Hematopoietic multipotent progenitor cell treated with erythropoietin and hydrocortisone succinate and interleukin-3 and kit ligand, for 15 days (in vitro differentiated cells): ENCODE data around the gene ZC3H7B.
"Not testable (repeated sequence)": the region's sequence is repeated elsewhere in the genome, so short reads cannot be mapped to it uniquely, and the experiment has no call there.

ENCODE experiments used
- DNase-seq: peaks from one replicate; pipeline ENCODE4 v3.0.0-alpha.2; 2015; ENCODE audit warnings: low spot score

Gene ZC3H7B

DNA sequence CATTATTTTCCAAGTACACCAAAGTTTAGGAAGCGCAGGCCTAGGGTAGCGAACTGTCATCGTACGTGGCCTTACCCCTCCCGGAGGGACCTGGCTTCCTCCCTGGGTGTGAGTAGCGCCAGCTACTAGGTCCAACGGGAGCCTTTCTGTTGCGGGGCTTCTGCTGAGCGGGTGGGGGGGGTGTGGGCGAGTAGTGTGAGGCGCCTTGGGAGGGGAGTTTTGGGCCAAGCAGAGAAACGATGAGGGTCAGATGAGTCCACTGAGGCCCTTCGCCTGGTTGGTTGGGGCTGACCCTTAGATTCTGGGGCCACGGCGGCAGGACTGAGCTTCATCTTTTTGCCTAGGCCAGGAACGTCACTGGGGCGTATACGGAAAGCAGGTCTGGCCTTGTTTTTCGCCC is 81.3 kb downstream of the ZC3H7B start:
- no peak for DNase-seq

DNA sequence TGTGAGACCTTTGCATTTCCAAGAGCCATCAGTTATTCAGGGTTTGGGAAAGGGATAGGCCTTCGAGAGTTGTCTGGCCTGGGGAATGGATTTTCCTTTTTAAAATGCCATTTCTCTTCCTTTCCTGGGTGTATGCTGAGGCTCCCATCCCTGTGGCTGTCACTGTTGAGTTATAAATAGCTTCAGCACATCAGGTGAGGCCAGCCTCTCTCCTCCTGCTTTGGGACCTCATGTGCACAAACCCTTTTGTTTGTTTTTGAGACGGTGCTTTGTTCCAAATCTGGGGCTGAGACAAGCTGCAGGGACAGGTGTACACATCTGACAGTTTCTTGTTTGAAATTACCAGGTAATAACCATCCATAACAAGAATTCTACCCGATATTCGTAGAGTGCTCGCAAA is 81.8 kb downstream of the ZC3H7B start:
- DNase-seq, result no peak

DNA sequence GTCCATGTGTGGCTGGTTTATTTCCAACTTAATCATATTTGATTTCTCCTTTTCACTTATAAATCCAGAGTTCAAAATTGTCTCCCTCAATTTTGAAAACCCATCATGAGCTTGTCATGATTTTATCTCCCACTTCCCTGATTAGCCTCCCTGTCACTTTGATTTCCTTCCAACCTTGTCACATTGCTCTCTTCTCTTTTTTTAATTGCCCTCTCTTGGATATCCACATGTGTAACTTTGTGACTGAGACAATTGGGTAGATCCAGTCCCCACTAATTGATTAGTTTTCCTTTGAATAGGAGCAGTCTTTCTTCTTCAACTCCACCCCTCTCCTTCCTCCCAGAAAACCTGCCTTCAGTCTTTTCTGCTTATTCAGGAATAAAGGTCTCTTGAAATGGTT is 82.8 kb downstream of the ZC3H7B start:
- no peak for DNase-seq

DNA sequence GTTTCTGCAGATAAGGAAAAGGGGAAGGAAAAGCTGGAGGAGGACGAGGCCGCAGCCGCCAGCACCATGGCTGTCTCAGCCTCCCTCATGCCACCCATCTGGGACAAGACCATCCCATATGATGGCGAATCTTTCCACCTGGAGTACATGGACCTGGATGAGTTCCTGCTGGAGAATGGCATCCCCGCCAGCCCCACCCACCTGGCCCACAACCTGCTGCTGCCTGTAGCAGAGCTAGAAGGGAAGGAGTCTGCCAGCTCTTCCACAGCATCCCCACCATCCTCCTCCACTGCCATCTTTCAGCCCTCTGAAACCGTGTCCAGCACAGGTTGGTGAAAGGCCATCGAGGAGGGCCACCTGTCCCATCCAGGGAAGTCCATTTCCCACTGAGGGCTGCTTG is 86.0 kb downstream of the ZC3H7B start:
- no peak for DNase-seq

DNA sequence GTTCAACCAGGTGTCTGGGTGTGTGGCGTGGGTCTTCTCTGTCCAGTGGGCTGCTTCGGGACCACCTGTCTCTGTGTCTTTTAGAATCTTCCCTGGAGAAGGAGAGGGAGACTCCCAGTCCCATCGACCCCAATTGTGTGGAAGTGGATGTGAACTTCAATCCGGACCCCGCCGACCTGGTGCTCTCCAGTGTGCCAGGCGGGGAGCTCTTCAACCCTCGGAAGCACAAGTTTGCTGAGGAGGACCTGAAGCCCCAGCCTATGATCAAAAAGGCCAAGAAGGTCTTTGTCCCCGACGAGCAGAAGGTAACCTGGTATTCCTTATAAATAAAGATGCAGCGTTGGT is 92.7 kb downstream of the ZC3H7B start:
- DNase-seq, result no peak

DNA sequence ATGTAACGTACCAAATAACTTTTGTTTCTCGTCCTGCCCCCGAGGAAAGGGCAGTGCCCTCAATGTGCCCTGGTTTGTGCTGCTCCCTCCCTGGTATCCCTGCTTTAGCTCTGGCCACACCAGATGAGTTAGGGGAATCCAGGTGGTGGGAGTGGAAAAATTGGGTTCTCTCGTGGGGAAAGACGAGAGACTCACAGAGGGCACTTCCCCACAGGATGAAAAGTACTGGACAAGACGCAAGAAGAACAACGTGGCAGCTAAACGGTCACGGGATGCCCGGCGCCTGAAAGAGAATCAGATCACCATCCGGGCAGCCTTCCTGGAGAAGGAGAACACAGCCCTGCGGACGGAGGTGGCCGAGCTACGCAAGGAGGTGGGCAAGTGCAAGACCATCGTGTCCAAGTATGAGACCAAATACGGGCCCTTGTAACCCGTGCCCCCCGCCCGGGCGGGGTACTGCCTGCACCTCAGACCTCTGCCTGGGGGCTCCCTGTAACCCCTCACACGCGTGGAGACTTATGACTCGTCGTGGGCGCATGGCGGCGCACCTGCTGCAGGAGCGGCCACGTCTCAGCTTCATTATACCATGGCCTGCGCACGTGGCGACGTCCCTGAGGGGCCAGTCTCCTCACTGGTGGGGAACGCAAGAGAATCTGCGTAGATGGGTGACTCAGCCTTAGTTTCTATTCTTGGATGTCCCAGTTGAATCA is 94.4 kb downstream of the ZC3H7B start:
- DNase-seq, result no peak

DNA sequence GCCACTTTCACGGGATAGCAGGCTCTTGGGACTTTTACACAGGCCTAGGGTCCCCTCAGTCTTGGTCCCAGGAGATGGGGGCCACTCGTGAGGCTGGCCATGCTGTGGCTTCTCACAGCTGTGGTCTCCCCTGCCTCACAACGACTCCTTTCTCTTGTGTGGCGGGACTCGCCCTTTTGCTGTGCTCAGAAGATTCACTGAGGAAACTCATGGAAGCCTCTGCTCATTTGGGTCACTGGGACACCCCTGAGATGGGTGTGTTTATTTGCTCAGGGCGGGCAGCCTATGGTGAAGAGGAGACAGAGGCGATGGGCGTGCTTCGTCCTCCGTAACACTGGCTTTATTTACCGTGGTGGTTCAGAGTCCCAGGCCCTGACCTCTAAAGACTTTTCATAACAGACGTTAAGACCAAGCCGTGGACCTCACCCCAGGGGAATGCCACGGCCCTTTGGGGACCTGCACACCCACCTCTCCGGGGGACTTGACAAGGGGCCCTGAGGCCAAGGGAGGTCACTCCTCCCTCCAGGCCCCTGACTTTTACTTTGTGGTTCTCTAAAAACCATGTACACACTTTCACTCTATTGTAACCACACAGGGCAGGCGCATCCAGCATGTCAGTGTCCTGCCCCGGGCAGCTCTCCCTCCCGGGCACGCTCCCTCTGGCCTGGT is 96.0 kb downstream of the ZC3H7B start:
- no peak for DNase-seq

DNA sequence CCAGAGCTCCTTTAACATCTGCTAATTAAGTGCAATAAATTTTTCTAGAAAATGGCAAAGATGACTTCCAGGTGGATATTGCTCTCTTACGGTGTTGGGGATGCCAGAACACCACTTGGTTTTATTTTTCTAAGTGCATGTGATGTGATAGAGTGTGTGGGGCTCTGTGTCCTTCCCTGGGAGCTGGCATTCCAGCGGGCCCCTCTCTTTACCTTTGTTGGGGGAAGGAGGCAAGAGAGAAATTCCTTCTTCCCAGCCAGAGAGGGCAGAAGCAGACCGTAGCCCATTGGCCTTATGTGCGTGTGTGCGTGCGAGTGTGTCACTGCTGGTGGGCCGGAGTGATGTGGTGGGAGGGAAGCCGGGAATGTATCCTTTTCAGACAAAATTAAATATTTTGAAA is 97.6 kb downstream of the ZC3H7B start:
- DNase-seq, result no peak

DNA sequence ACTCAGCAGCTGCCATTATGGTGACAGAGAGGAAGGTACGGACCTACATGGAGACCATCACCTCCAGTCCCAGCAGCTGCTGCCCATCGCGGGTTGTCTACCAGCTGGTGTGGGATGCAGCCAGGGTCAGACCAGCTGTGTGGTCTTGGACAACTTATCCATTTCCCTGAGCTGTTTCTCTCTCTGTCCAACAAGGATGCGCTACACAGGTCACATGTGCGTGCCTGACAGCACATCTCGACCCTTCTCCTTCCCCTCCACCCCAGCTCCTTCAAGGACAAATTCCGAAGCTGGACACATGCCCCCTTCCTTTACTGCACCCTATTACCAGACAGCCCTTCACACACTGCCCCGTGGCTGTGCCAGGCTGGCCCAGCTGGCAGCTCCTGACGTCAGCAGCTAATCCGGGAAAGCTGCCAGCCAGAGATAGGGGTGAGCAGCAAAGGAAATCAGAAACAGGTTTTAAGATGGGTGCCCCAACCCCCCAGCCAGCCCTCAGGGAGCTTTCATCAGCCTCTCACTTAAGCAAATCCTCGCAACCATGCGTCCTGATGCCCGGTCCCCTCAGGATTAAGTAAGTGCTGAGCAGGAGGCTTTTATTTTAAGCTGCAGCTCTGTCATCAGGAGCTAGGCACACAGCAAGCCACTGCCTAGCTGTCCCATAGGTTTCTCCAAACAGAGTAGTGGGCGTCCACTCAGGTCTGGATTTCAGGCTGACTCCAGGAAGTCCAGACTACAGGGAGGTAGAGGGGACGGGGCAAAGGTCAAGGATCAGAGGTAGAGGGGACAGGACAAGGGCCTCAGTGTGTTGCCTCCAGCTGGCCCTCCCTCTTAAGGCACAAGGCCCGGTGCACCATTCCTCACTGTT is 100.7 kb downstream of the ZC3H7B start:
- DNase-seq, result peak; percentile 67

DNA sequence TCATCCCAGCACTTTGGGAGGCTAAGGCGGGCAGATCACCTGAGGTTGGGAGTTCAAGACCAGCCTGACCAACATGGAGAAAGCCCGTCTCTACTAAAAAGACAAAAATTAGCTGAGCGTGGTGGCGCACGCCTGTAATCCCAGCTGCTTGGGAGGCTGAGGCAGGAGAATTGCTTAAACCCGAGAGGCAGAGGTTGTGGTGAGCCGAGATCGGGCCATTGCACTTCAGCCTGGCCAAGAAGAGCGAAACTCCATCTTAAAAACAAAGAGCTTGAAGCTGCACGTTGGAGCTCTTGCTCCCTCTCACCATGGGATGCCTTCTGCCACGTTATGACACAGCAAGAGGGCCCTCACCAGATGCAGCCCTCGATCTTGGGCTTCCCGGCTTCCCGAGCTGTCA is 101.5 kb downstream of the ZC3H7B start:
- not testable (repeated sequence) for DNase-seq

DNA sequence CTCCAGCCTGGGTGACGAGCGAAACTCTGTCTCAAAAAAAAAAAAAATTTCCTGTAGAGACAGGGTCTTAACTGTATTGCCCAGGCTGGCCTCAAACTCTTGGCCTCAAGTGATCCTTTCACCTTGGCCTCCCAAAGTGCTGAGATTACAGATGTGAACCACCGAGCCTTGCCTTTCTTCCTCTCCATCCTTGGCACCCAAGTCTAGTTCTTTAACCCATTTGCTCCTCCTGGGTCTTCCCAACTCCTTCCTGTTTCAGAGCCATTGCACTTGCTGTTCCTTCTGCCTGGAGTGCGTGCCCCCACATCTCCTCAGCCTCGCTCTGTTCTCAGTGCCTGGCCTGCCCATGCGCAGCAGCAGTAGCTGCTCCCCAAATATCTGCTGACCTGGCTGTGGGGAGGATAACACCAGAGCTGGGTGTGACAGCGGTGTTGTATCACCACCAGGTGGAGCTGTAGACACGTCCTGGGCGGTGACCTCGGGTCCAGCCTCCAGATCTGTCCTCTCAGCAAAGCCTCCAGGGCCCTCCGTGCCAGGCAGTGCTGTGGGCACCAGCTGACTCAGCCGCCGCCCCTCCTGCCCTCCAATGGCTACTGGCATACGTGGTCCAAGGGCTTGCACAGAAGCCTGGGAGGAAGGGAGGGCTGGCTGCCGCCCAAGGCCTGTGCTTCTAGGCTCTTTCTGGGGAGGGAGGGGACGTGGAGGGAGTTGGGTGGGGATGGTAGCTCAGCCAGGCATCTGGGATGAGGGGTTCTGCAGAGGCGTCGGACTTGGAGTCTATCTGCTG is 102.4 kb downstream of the ZC3H7B start:
- peak; percentile 90 for DNase-seq

DNA sequence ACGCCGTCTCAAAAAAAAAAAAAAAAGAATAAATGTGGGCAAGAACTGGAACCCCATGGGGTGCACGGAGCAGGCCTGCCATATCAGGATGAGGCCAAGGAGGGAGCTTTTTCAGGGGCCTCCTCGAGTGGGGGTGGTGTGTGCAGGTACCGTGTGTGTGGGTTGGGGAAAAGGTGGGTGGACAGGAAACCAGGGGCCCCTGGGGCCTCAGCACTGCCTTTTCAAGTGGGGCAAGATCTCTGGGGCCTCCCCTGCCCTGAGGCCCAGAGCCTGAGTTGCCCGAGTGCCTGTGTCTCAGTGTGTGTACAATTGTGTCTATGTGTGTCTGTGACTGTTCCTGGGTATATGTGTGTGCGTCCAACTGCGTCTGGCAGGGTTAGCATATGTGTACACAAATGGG is 104.3 kb downstream of the ZC3H7B start:
- DNase-seq, result no peak

DNA sequence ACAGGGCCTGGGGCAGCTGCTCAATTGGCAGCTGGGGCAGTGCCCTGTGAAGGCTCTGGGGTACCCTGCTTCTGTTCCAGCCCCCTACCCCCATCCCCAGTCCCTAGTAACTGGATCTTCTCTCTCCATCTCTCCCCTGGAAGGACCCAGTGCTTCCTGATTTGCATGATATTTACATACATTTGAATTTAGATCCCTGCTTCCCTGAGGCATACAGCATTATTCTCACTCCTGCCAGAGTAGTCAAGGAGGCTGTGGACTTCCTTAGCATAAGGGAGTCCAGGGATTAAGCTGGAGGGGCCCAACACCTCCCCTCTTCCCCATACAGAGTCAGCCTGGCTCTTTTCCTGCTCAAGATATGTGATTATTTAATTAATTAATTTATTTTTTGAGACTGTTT is 105.1 kb downstream of the ZC3H7B start:
- no peak for DNase-seq

DNA sequence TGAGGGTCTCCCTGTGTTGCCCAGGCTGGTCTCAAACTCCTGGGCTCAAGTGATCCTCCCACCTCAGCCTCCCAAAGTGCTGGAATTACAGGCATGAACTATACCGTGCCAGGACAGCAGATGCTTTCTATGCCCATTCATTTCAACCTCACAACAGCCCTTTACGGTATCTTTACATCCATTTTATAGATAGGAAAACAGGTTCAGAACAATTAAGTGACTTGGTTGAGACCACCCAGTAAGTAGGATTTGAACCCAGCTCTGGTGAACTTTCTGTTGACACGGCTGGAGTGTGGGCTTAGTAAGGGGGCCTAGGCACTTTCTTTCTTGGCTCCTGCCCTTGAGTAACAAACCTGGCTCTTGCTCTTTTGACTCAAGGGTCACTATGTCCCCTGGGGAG is 106.1 kb downstream of the ZC3H7B start:
- DNase-seq, result no peak

DNA sequence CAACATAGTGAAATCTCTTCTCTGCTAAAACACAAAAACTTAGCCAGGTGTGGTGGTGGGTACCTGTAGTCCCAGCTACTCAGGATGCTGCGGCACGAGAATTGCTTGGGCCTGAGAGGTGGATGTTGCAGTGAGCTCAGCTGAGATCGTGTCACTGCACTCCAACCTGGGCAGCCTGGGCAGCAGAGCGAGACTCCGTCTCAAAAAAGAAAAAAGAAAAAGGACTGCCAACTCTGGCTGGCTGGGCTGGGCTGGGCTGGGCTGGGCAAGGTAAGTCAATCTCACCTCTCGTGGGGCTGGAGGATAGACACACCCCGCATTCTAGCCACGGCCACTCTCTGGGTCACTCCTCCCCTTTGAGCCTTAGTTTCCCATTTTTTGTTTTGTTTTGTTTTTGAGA is 107.3 kb downstream of the ZC3H7B start:
- no peak for DNase-seq
